Thyroid gland (tissue), 4 donors: ENCODE data around the gene DOCK8.

ENCODE experiments used
- CTCF ChIP-seq, 6 experiments: fragments of 200-600 bp in 3 of 6; fragments of 450-650 bp in 3 of 6; sonication (generic) in 3 of 6; IDR thresholded peaks; one replicate each; pipeline ENCODE4 v1.5.1; 2016 to 2019; ENCODE audit warnings: antibody characterized with exemption in 6 of 6, mild to moderate bottlenecking in 2 of 6, inconsistent platforms in 1 of 6, moderate library complexity in 1 of 6
- POLR2A ChIP-seq, 2 donors: fragments of 450-650 bp; IDR thresholded peaks; one replicate each; pipeline ENCODE4 v1.6.1; 2017; ENCODE audit warnings: antibody characterized with exemption in 2 of 2, mild to moderate bottlenecking in 2 of 2, moderate library complexity in 1 of 2

DNA sequence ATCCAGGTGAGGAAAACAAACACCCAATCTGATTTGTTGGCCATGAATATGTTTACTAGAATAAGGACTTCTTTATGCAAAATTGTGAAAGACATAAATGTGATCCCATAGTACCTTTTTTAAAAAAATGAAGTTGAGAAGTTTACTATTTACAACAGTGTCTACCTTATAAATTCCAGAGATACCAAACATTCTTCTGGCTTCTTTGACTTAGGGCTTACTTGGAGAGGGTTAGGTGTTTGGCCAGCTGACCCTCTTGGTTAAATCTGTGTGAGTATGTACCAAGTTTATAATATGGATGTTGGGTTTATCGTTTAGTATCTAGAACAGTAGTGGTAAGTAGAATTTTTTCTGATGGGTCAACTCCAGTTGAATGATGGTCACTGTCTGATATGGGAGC lies 212.3 kb downstream of the DOCK8 start:
- no peak for TF ChIP-seq CTCF (IDR thresholded peaks at IDR 0.05)
- no peak for TF ChIP-seq POLR2A (IDR thresholded peaks at IDR 0.05)
